ENCODE measurements around the gene RPS3. TPM values are rescaled to one million over a fixed set of nuclear protein-coding genes. Genes with fewer than 3 reads are reported as not detected.
A peak's percentile ranks its signal among the peaks of the same experiment; 100 is the strongest.

RPS3 gene
- total RNA-seq, 1 experiment from 2014 or later = 3,765 TPM

GRCh38 chr11:75375626-75376025 lies 23.7 kb upstream of the RPS3 start:
- Histone ChIP-seq H2BK12ac (ENCODE audit: insufficient read length, low read depth, low read length) (no peak overlapping the region), H3K18ac (ENCODE audit: insufficient read length, low read depth, low read length) (no peak overlapping the region), H2BK20ac (ENCODE audit: low read depth, low read length, poor library complexity, severe bottlenecking) (no peak overlapping the region)

More at GRCh38 chr11:75375626-75376025, 23.7 kb upstream of the RPS3 start:
- Histone ChIP-seq H3K4me1 (ENCODE audit: insufficient read depth, low read length) (no peaks in the 10 kb centered on the region; the same call in 1 of the 2 replicates), H2AK5ac (ENCODE audit: insufficient read length, low read length) (no peak overlapping the region), H3T11ph (ENCODE audit: low read length) (no peak overlapping the region), H4K20me1 (ENCODE audit: control insufficient read depth, insufficient read depth, insufficient read length) (no peaks in the 10 kb centered on the region), H2AFZ (ENCODE audit: low read length) (no peak overlapping the region), H3K23ac (ENCODE audit: insufficient read length, low read depth, low read length) (no peak overlapping the region), H3K4ac (ENCODE audit: low read depth, low read length) (no peak overlapping the region), H3K9me3 (ENCODE audit: control insufficient read depth, low read depth, low read length) (no peaks in the 10 kb centered on the region), H3K27me3 (ENCODE audit: insufficient read depth, low read length) (no peaks in the 10 kb centered on the region), H2BK15ac (ENCODE audit: low read depth, low read length) (no peak overlapping the region), H3K23me2 (ENCODE audit: insufficient read length, low read depth, low read length, poor library complexity, severe bottlenecking) (no peaks in the 10 kb centered on the region), H4K8ac (replicated peaks; ENCODE audit: insufficient read length, low read depth, low read length) (no peak overlapping the region), H3K79me1 (ENCODE audit: insufficient read depth, low read depth, low read length, poor library complexity, severe bottlenecking) (no peaks in the 10 kb centered on the region), H3K14ac (ENCODE audit: insufficient read depth, low read length) (no peak overlapping the region; the same call in 1 of the 2 replicates), H3K79me2 (ENCODE audit: insufficient read depth, low read length) (no peaks in the 10 kb centered on the region), H3K4me2 (ENCODE audit: insufficient read depth, insufficient read length, low read length) (no peak overlapping the region), H3K27ac (ENCODE audit: insufficient read length, low read depth, low read length) (no peak overlapping the region), H2BK120ac (ENCODE audit: low read depth, low read length, poor library complexity, severe bottlenecking) (no peak overlapping the region), H3K9ac (ENCODE audit: extremely low read depth, insufficient read length, low read length) (no peak overlapping the region), H2BK5ac (ENCODE audit: insufficient read length, low read length) (no peak overlapping the region), H3K56ac (ENCODE audit: insufficient read length, low read depth, low read length) (no peak overlapping the region), H4K91ac (ENCODE audit: insufficient read length, low read depth, low read length) (no peak overlapping the region), H4K5ac (ENCODE audit: insufficient read length, low read depth, low read length) (no peak overlapping the region)
- DNase-seq = no peak
- no peak for TF ChIP-seq CTCF (conservative IDR thresholded peaks at IDR 0.05)
- peak overlapping the region in 1 of 3 experiments; percentile 22; a peak in 1 of 7 replicates for H3K27ac Mint-ChIP-seq
- H3K9me3 Mint-ChIP-seq = no peaks in the 10 kb centered on the region
- H3K4me1 Mint-ChIP-seq = peaks cover 0 to 5% of the 10 kb centered on the region in 2 experiments; a peak in 1 of 4 replicates
- no peaks in the 10 kb centered on the region for H3K36me3 Mint-ChIP-seq (ENCODE audit: insufficient read depth in 1 of 3, low read depth in 3 of 3)
- 0 out of 2 replicates have a peak, but pooled peaks cover 2% of the 10 kb centered on the region for H3K27me3 Mint-ChIP-seq (ENCODE audit: low read depth)
- no CpG with 5 or more reads among the region's 8 CpGs for WGBS (ENCODE audit: extremely low coverage, insufficient read length, low lambda C conversion rate)
- H3K4me3 Mint-ChIP-seq = no peak overlapping the region
